ENCODE data around the gene NDUFA12. TPM values are rescaled to one million over a fixed set of nuclear protein-coding genes. Genes with fewer than 3 reads are reported as not detected.

The NDUFA12 gene
- total and polyA plus RNA-seq, 11 donors = 195 to 872 (median 356) TPM

- Histone ChIP-seq H3K36me3 (no peaks in the 10 kb centered on the region), H3K4me3 (no peak overlapping the region), H3K27me3 (no peaks in the 10 kb centered on the region), H3K27ac (no peak overlapping the region), H3K9me3 (no peaks in the 10 kb centered on the region), H3K4me1 (peaks cover 0 to 22% (median 14%) of the 10 kb centered on the region in 12 donors)
- 90 to 95% (median 94%) methylated on average over 4 of the region's 4 CpGs for WGBS, 4 donors
- intact Hi-C loops (cut with DNase I) = no loop called here
- ATAC-seq = no peak
- TF ChIP-seq POLR2A (IDR thresholded peaks at IDR 0.05) (no peak), CTCF (IDR thresholded peaks at IDR 0.05) (no peak)
- DNase-seq = no peak
These were observed 64.9 kb downstream of the NDUFA12 start for GRCh38 chr12:94938583-94938982.

- no peaks in the 10 kb centered on the region for H3K36me3 ChIP-seq
- H3K4me1 ChIP-seq = peaks cover 0 to 3% (median 0%) of the 10 kb centered on the region in 12 donors
- intact Hi-C loops (cut with DNase I) = no loop called here
- H3K27me3 ChIP-seq = no peaks in the 10 kb centered on the region
- WGBS, 4 donors = 76 to 81% (median 78%) methylated on average over 2 of the region's 2 CpGs
- ATAC-seq (no peak), DNase-seq (no peak)
- TF ChIP-seq POLR2A (IDR thresholded peaks at IDR 0.05) (no peak), CTCF (IDR thresholded peaks at IDR 0.05) (no peak)
- no peak overlapping the region for H3K4me3 ChIP-seq
- no peak overlapping the region for H3K27ac ChIP-seq
- no peaks in the 10 kb centered on the region for H3K9me3 ChIP-seq
These were observed 72.7 kb downstream of the NDUFA12 start for GRCh38 chr12:94930772-94931171.

GRCh38 chr12:94930216-94930654 is 73.3 kb downstream of the NDUFA12 start:
- Histone ChIP-seq H3K27me3 (no peaks in the 10 kb centered on the region), H3K4me3 (no peak overlapping the region), H3K4me1 (peaks cover 0 to under 1% (median 0%) of the 10 kb centered on the region in 12 donors), H3K27ac (no peak overlapping the region), H3K36me3 (no peaks in the 10 kb centered on the region), H3K9me3 (no peaks in the 10 kb centered on the region)
- DNase-seq (no peak), ATAC-seq (no peak)
- TF ChIP-seq CTCF (IDR thresholded peaks at IDR 0.05) (no peak), POLR2A (IDR thresholded peaks at IDR 0.05) (no peak)
- WGBS, 4 donors = 83 to 90% (median 88%) methylated on average over 6 of the region's 6 CpGs
- intact Hi-C loops (cut with DNase I) = no loop called here

GRCh38 chr12:94929780-94930179 is 73.7 kb downstream of the NDUFA12 start:
- intact Hi-C loops (cut with DNase I) = no loop called here
- Histone ChIP-seq H3K27ac (no peak overlapping the region), H3K27me3 (no peaks in the 10 kb centered on the region), H3K9me3 (no peaks in the 10 kb centered on the region), H3K36me3 (no peaks in the 10 kb centered on the region), H3K4me3 (no peak overlapping the region), H3K4me1 (no peaks in the 10 kb centered on the region)
- TF ChIP-seq POLR2A (IDR thresholded peaks at IDR 0.05) = no peak
- no peak for TF ChIP-seq CTCF (IDR thresholded peaks at IDR 0.05)
- no peak for ATAC-seq
- WGBS, 4 donors = 79 to 93% (median 83%) methylated on average over 1 of the region's 1 CpG
- DNase-seq = no peak

Data from heart left ventricle (tissue), 16 donors.